HuH-7 (cell line): ENCODE measurements around the gene TNS2.

Experiments
- DNase-seq: peaks from one replicate; pipeline ENCODE4 v3.0.0; 2011; ENCODE audit warnings: low spot score

The TNS2 gene

GRCh38 chr12:53056901-53057300 is 7.0 kb downstream of the TNS2 start:
- no peak for DNase-seq

GRCh38 chr12:53057816-53058500 is 8.1 kb downstream of the TNS2 start:
- DNase-seq, result no peak

GRCh38 chr12:53058674-53059433 is 9.0 kb downstream of the TNS2 start:
- DNase-seq, result no peak

- DNase-seq, result no peak
Observed at GRCh38 chr12:53059434-53060063, 9.7 kb downstream of the TNS2 start.

GRCh38 chr12:53060064-53060720 is 10.3 kb downstream of the TNS2 start:
- DNase-seq, result no peak

GRCh38 chr12:53060721-53061276 is 10.9 kb downstream of the TNS2 start:
- DNase-seq, result no peak

GRCh38 chr12:53061404-53062010 is 11.6 kb downstream of the TNS2 start:
- peak; percentile 67 for DNase-seq

- no peak for DNase-seq
Observed at GRCh38 chr12:53062011-53062961, 12.4 kb downstream of the TNS2 start.

GRCh38 chr12:53062977-53063707 is 13.3 kb downstream of the TNS2 start:
- DNase-seq, result no peak

GRCh38 chr12:53063708-53064612 is 14.1 kb downstream of the TNS2 start:
- no peak for DNase-seq

GRCh38 chr12:53064613-53065436 is 15.0 kb downstream of the TNS2 start:
- no peak for DNase-seq

GRCh38 chr12:53065470-53065869 is 15.6 kb downstream of the TNS2 start:
- no peak for DNase-seq

GRCh38 chr12:53065975-53066931 is 16.4 kb downstream of the TNS2 start:
- DNase-seq, result peak; percentile 98

GRCh38 chr12:53067074-53067992 is 17.5 kb downstream of the TNS2 start:
- no peak for DNase-seq

GRCh38 chr12:53067993-53068770 is 18.3 kb downstream of the TNS2 start:
- DNase-seq, result no peak
